H9 (cell line): ENCODE measurements around the gene ABR. TPM values are rescaled to one million over a fixed set of nuclear protein-coding genes. Genes with fewer than 3 reads are reported as not detected.

Experiments
- DNase-seq: peaks from one replicate; pipeline ENCODE4 v3.0.0-alpha.2; 2017
- H2AFZ ChIP-seq: one replicate; pipeline ENCODE4 v1.6.1; 2013; ENCODE audit warnings: mild to moderate bottlenecking, low read length, control low read depth, moderate library complexity
- H2AK5ac ChIP-seq: 2 replicates; pipeline ENCODE4 v1.6.1; 2013; ENCODE audit warnings: low read length, control low read depth, mixed read lengths; ENCODE audit not compliant: insufficient read length
- H2BK120ac ChIP-seq: one replicate; pipeline ENCODE4 v1.6.1; 2013; ENCODE audit warnings: low read depth, mild to moderate bottlenecking, low read length, control low read depth, inconsistent platforms; ENCODE audit not compliant: poor library complexity, severe bottlenecking
- H2BK12ac ChIP-seq: 2 replicates; pipeline ENCODE4 v1.6.1; 2013; ENCODE audit warnings: low read length, control low read depth, mixed read lengths, low read depth; ENCODE audit not compliant: insufficient read length
- H2BK15ac ChIP-seq: 2 replicates; pipeline ENCODE4 v1.6.1; 2013; ENCODE audit warnings: low read depth, low read length, control low read depth
- H2BK20ac ChIP-seq: one replicate; pipeline ENCODE4 v1.6.1; 2013; ENCODE audit warnings: low read depth, mild to moderate bottlenecking, low read length, control low read depth, inconsistent platforms; ENCODE audit not compliant: poor library complexity, severe bottlenecking
- H2BK5ac ChIP-seq: 2 replicates; pipeline ENCODE4 v1.6.1; 2013; ENCODE audit warnings: low read length, control low read depth, mixed read lengths; ENCODE audit not compliant: insufficient read length
- H3K14ac ChIP-seq: 2 replicates; pipeline ENCODE4 v1.6.1; 2013; ENCODE audit warnings: low read length, control low read depth; ENCODE audit not compliant: insufficient read depth
- H3K18ac ChIP-seq: 2 replicates; pipeline ENCODE4 v1.6.1; 2013; ENCODE audit warnings: low read depth, mild to moderate bottlenecking, mixed read lengths, low read length, control low read depth; ENCODE audit not compliant: insufficient read length
- H3K23ac ChIP-seq: 2 replicates; pipeline ENCODE4 v1.6.1; 2013; ENCODE audit warnings: low read length, control low read depth, mixed read lengths, low read depth; ENCODE audit not compliant: insufficient read length
- H3K23me2 ChIP-seq: 2 replicates; pipeline ENCODE4 v1.6.1; 2013; ENCODE audit warnings: low read depth, mild to moderate bottlenecking, mixed read lengths, low read length, control low read depth; ENCODE audit not compliant: insufficient read length, poor library complexity, severe bottlenecking
- H3K27ac ChIP-seq: 2 replicates; pipeline ENCODE4 v1.5.1; 2013; ENCODE audit warnings: low read length, control low read depth, mixed read lengths, low read depth; ENCODE audit not compliant: insufficient read length
- H3K27me3 ChIP-seq: 2 replicates; pipeline ENCODE4 v1.6.1; 2013; ENCODE audit warnings: low read length, control low read depth, inconsistent platforms; ENCODE audit not compliant: insufficient read depth
- H3K4ac ChIP-seq: 2 replicates; pipeline ENCODE4 v1.6.1; 2013; ENCODE audit warnings: low read depth, mild to moderate bottlenecking, control low read depth, inconsistent platforms, low read length, moderate library complexity
- H3K4me1 ChIP-seq: 2 replicates; pipeline ENCODE4 v1.6.1; 2013; ENCODE audit warnings: low read length, control low read depth, inconsistent platforms; ENCODE audit not compliant: insufficient read depth
- H3K4me2 ChIP-seq: 2 replicates; pipeline ENCODE4 v1.6.1; 2013; ENCODE audit warnings: low read length, control low read depth, mixed read lengths; ENCODE audit not compliant: insufficient read length, insufficient read depth
- H3K56ac ChIP-seq: 2 replicates; pipeline ENCODE4 v1.6.1; 2013; ENCODE audit warnings: low read depth, mild to moderate bottlenecking, mixed read lengths, low read length, control low read depth; ENCODE audit not compliant: insufficient read length
- H3K79me1 ChIP-seq: 2 replicates; pipeline ENCODE4 v1.6.1; 2013; ENCODE audit warnings: low read depth, mild to moderate bottlenecking, moderate library complexity, low read length, control low read depth, inconsistent platforms; ENCODE audit not compliant: insufficient read depth, poor library complexity, severe bottlenecking
- H3K79me2 ChIP-seq: 2 replicates; pipeline ENCODE4 v1.6.1; 2013; ENCODE audit warnings: low read length, control low read depth, inconsistent platforms; ENCODE audit not compliant: insufficient read depth
- H3K9ac ChIP-seq: 2 replicates; pipeline ENCODE4 v1.6.1; 2013; ENCODE audit warnings: low read length, control low read depth, mixed read lengths; ENCODE audit not compliant: insufficient read length; ENCODE audit errors: extremely low read depth
- H3K9me3 ChIP-seq: one replicate; pipeline ENCODE4 v1.6.1; 2013; ENCODE audit warnings: low read depth, low read length, inconsistent platforms; ENCODE audit not compliant: control insufficient read depth
- H3T11ph ChIP-seq: one replicate; pipeline ENCODE4 v1.6.1; 2013; ENCODE audit warnings: mild to moderate bottlenecking, low read length, control low read depth, inconsistent platforms
- H4K20me1 ChIP-seq: one replicate; pipeline ENCODE4 v1.6.1; 2013; ENCODE audit not compliant: control insufficient read depth, insufficient read length, insufficient read depth
- H4K5ac ChIP-seq: 2 replicates; pipeline ENCODE4 v1.6.1; 2013; ENCODE audit warnings: low read depth, mild to moderate bottlenecking, mixed read lengths, low read length, control low read depth; ENCODE audit not compliant: insufficient read length
- H4K8ac ChIP-seq: replicated peaks from 2 replicates; pipeline ENCODE4 v1.6.1; 2013; ENCODE audit warnings: low read length, control low read depth, mixed read lengths, low read depth; ENCODE audit not compliant: insufficient read length
- H4K91ac ChIP-seq: 2 replicates; pipeline ENCODE4 v1.6.1; 2013; ENCODE audit warnings: low read depth, mild to moderate bottlenecking, moderate library complexity, mixed read lengths, low read length, control low read depth; ENCODE audit not compliant: insufficient read length
- H3K27ac Mint-ChIP-seq, 3 experiments: 2 replicates in 2 of 3; 3 replicates in 1 of 3; pipeline ENCODE4 v1.8.0; 2020 to 2021; ENCODE audit warnings: mixed read lengths in 3 of 3, mild to moderate bottlenecking in 1 of 3, moderate library complexity in 1 of 3
- H3K27me3 Mint-ChIP-seq: 2 replicates; pipeline ENCODE4 v1.8.0; 2021; ENCODE audit warnings: low read depth, mild to moderate bottlenecking, moderate library complexity, mixed read lengths
- H3K36me3 Mint-ChIP-seq, 3 experiments: 2 replicates in 2 of 3; 3 replicates in 1 of 3; pipeline ENCODE4 v1.8.0; 2020 to 2021; ENCODE audit warnings: low read depth in 3 of 3, mixed read lengths in 3 of 3; ENCODE audit not compliant: insufficient read depth in 1 of 3
- H3K4me1 Mint-ChIP-seq, 2 experiments: 2 replicates each; pipeline ENCODE4 v1.8.0; 2020; ENCODE audit warnings: mixed read lengths in 2 of 2
- H3K4me3 Mint-ChIP-seq, 2 experiments: 2 replicates in 1 of 2; 3 replicates in 1 of 2; pipeline ENCODE4 v1.8.0; 2020 to 2021; ENCODE audit warnings: mild to moderate bottlenecking in 2 of 2, mixed read lengths in 2 of 2, moderate library complexity in 1 of 2
- H3K9me3 Mint-ChIP-seq, 2 experiments: 2 replicates in 1 of 2; 3 replicates in 1 of 2; pipeline ENCODE4 v1.8.0; 2020; ENCODE audit warnings: mild to moderate bottlenecking in 2 of 2, mixed read lengths in 2 of 2, moderate library complexity in 1 of 2
- CTCF ChIP-seq: fragments of 200-600 bp; sonication (generic); conservative IDR thresholded peaks from 3 replicates; pipeline ENCODE4 v1.8.0; 2021; ENCODE audit warnings: antibody characterized with exemption, mild to moderate bottlenecking
- WGBS: extraction: QIAGEN DNeasy Blood & Tissue Kit; methylation state at CpG from one replicate; pipeline ENCODE4 v1.1.7; 2013; ENCODE audit warnings: missing lambda C conversion rate, low lambda C conversion rate, mixed read lengths; ENCODE audit not compliant: insufficient read length; ENCODE audit errors: extremely low coverage; 5-methylcytosine and 5-hydroxymethylcytosine counted together
- total RNA-seq: library from RNA; stranded (reverse); gene quantifications from 2 replicates; pipeline ENCODE4 v1.2.1, GENCODE V29; 2021

ABR gene
- total RNA-seq, 1 experiment from 2014 or later = 34.7 TPM

GRCh38 chr17:1039123-1039507 is 140.7 kb downstream of the ABR start:
- Histone ChIP-seq H3K9me3 (no peaks in the 10 kb centered on the region), H3K23ac (no peak overlapping the region), H3K79me1 (no peaks in the 10 kb centered on the region), H4K20me1 (no peaks in the 10 kb centered on the region), H3K23me2 (no peaks in the 10 kb centered on the region), H2AK5ac (no peak overlapping the region), H2BK12ac (no peak overlapping the region), H3K9ac (no peak overlapping the region), H2BK120ac (no peak overlapping the region), H3K56ac (no peak overlapping the region), H3K4ac (no peak overlapping the region), H4K91ac (no peak overlapping the region), H2BK15ac (no peak overlapping the region), H2AFZ (no peak overlapping the region), H2BK20ac (no peak overlapping the region), H3K18ac (no peak overlapping the region), H3K79me2 (no peaks in the 10 kb centered on the region), H3K14ac (no peak overlapping the region), H3K4me1 (no peaks in the 10 kb centered on the region; the same call in 1 of the 2 replicates), H3T11ph (no peak overlapping the region), H4K5ac (no peak overlapping the region), H2BK5ac (no peak overlapping the region), H3K27ac (no peak overlapping the region), H3K4me2 (no peak overlapping the region), H4K8ac (no peak overlapping the region), H3K27me3 (no peaks in the 10 kb centered on the region)
- Mint-ChIP-seq H3K4me3 (no peak overlapping the region), H3K27me3 (no peaks in the 10 kb centered on the region; the same call in none of the 2 replicates), H3K27ac (peak overlapping the region in 1 of 3 experiments; percentile 82; a peak in 2 of 7 replicates), H3K9me3 (no peaks in the 10 kb centered on the region), H3K4me1 (peaks cover 6 to 27% of the 10 kb centered on the region in 2 experiments; a peak in 3 of 4 replicates), H3K36me3 (peaks cover 2 to 12% (median 3%) of the 10 kb centered on the region in 3 experiments; a peak in 6 of 7 replicates)
- no peak for DNase-seq
- WGBS = no CpG with 5 or more reads among the region's 16 CpGs
- no peak for TF ChIP-seq CTCF
